ENCODE data around the gene FOXL2NB.
A peak's percentile ranks its signal among the peaks of the same experiment; 100 is the strongest.
"Not testable (repeated sequence)": the region's sequence is repeated elsewhere in the genome, so short reads cannot be mapped to it uniquely, and the experiment has no call there.

Gene FOXL2NB

GRCh38 chr3:138946663-138947494 lies at the start of gene FOXL2NB, which contains the start of gene FOXL2:
Gene FOXL2NB, plus strand, starts transcription at chr3:138947217. Its CDS starts 148 bp downstream, at chr3:138947365.
Gene FOXL2, minus strand, starts transcription at chr3:138947137. Its CDS starts 415 bp downstream, at chr3:138946722.
- DNase-seq (ENCODE audit: low read depth) = no peak

GRCh38 chr3:138898301-138898700 lies 48.7 kb upstream of the FOXL2NB start:
- no peak for DNase-seq (ENCODE audit: low read depth)

GRCh38 chr3:138898708-138899107 lies 48.3 kb upstream of the FOXL2NB start:
- no peak for DNase-seq (ENCODE audit: low read depth)

GRCh38 chr3:138899351-138899991 lies 47.5 kb upstream of the FOXL2NB start:
- no peak for DNase-seq (ENCODE audit: low read depth)

GRCh38 chr3:138901567-138901966 lies 45.5 kb upstream of the FOXL2NB start:
- DNase-seq (ENCODE audit: low read depth) = no peak

GRCh38 chr3:138902171-138902570 lies 44.8 kb upstream of the FOXL2NB start:
- no peak for DNase-seq (ENCODE audit: low read depth)

GRCh38 chr3:138907539-138907938 lies 39.5 kb upstream of the FOXL2NB start:
- no peak for DNase-seq (ENCODE audit: low read depth)

- DNase-seq (ENCODE audit: low read depth) = no peak
Measured at GRCh38 chr3:138908846-138909245, 38.2 kb upstream of the FOXL2NB start.

GRCh38 chr3:138909904-138910303 lies 37.1 kb upstream of the FOXL2NB start:
- no peak for DNase-seq (ENCODE audit: low read depth)

- no peak for DNase-seq (ENCODE audit: low read depth)
Measured at GRCh38 chr3:138911621-138912020, 35.4 kb upstream of the FOXL2NB start.

GRCh38 chr3:138912237-138912636 lies 34.8 kb upstream of the FOXL2NB start:
- no peak for DNase-seq (ENCODE audit: low read depth)

- no peak for DNase-seq (ENCODE audit: low read depth)
Measured at GRCh38 chr3:138913766-138914165, 33.3 kb upstream of the FOXL2NB start.

- DNase-seq (ENCODE audit: low read depth) = no peak
Measured at GRCh38 chr3:138914870-138915502, 32.0 kb upstream of the FOXL2NB start.

- peak; percentile 66 for DNase-seq (ENCODE audit: low read depth)
Measured at GRCh38 chr3:138915503-138916498, 31.2 kb upstream of the FOXL2NB start.

- no peak for DNase-seq (ENCODE audit: low read depth)
Measured at GRCh38 chr3:138916824-138917223, 30.2 kb upstream of the FOXL2NB start.

- no peak for DNase-seq (ENCODE audit: low read depth)
Measured at GRCh38 chr3:138919325-138919724, 27.7 kb upstream of the FOXL2NB start.

- no peak for DNase-seq (ENCODE audit: low read depth)
Measured at GRCh38 chr3:138921316-138922292, 25.4 kb upstream of the FOXL2NB start.

- not testable (repeated sequence) for DNase-seq (ENCODE audit: low read depth)
Measured at GRCh38 chr3:138922400-138922799, 24.6 kb upstream of the FOXL2NB start.

- peak; percentile 72 for DNase-seq (ENCODE audit: low read depth)
Measured at GRCh38 chr3:138923531-138923994, 23.5 kb upstream of the FOXL2NB start.

- DNase-seq (ENCODE audit: low read depth) = no peak
Measured at GRCh38 chr3:138928727-138929372, 18.2 kb upstream of the FOXL2NB start.
